Endometrial microvascular endothelial cells (primary cell): ENCODE measurements around the gene NAMPT. TPM values are rescaled to one million over a fixed set of nuclear protein-coding genes. Genes with fewer than 3 reads are reported as not detected.
"Not testable (repeated sequence)": the region's sequence is repeated elsewhere in the genome, so short reads cannot be mapped to it uniquely, and the experiment has no call there.

Experiments
- in situ Hi-C: cut with HindIII; loops from 2 replicates; pipeline ENCODE4 v1.10.0; 2017; ENCODE audit warnings: low sequenced_read_pairs, low pct_unique_long_range_greater_than_20kb; ENCODE audit errors: inconsistent ontology term
- total RNA-seq: library from RNA; depleted of rRNA; stranded (reverse); fragments of >200 nt; gene quantifications from one replicate; pipeline ENCODE4 v1.2.3, GENCODE V29; 2015; ENCODE audit errors: inconsistent ontology term

Gene NAMPT
- total RNA-seq, result 305 TPM

DNA sequence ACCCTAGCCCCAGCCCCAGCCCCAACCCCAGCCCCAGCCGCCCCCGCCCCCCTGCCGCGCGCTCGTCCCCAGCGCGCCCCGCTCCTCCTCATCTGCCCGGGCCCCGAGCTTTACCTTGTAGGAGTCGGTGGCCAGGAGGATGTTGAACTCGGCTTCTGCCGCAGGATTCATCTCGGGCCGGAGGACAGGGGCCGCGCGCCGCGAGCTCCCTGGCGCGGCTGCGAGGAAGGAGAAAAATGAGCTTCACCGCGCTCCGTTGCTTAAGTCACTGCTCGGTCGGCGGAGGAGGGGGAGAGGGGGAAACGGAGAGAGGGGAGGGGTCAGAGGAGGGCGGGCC, at the start of gene NAMPT:
Gene NAMPT (minus strand): TSS at position 270 of the 337 bp plus-strand sequence. CDS start 99 bp downstream, at position 171.
- in situ Hi-C loops, result no loop called here

DNA sequence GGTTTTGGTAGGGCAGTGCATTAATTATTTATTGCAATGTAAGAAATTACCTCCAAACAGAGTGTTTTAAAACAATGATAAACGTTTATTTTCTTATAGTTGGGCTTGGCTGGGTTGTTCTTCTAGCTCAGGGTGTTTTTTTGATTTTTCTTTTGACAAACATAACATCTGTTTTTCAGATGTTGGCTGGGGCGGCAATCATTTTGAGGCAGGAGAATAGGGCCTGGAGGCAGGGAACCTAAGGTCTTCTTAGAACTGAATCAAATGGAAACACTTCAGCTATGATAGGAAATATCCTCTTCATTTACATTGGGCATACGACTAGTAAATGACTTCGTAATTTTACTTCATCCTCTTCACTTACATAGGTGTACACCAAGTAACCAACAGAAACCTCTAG, 47.4 kb upstream of the NAMPT start:
- in situ Hi-C loops, result no loop called here

GRCh38 chr7:106331441-106332175, 46.8 kb upstream of the NAMPT start:
- in situ Hi-C loops, result no loop called here

- in situ Hi-C loops, result no loop called here
Observed at GRCh38 chr7:106329971-106330733, 45.4 kb upstream of the NAMPT start.

- in situ Hi-C loops, result no loop called here
Observed at GRCh38 chr7:106329408-106329807, 44.6 kb upstream of the NAMPT start.

- in situ Hi-C loops, result no loop called here
Observed at GRCh38 chr7:106327538-106328481, 43.0 kb upstream of the NAMPT start.

GRCh38 chr7:106326594-106327537, 42.1 kb upstream of the NAMPT start:
- in situ Hi-C loops, result no loop called here

GRCh38 chr7:106324509-106324908, 39.7 kb upstream of the NAMPT start:
- in situ Hi-C loops, result not testable (repeated sequence)

DNA sequence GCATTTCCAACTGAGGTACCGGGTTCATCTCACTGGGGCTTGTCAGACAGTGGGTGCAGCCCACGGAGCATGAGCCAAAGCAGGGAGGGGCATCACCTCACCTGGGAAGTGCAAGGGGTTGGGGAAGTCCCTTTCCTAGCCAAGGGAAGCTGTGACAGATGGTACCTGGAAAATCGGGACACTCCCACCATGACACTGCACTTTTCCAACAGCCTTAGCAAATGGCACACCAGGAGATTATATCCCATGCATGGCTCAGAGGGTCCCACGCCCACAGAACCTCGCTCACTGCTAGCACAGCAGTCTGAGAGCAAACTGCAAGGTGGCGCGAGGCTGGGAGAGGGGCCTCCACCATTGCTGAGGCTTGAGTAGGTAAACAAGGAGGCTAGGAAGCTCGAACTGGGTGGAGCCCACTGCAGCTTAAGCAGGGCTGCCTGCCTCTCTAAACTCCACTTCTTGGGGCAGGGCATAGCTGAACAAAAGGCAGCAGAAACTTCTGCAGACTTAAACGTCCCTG, 35.5 kb upstream of the NAMPT start:
- in situ Hi-C loops, result not testable (repeated sequence)

DNA sequence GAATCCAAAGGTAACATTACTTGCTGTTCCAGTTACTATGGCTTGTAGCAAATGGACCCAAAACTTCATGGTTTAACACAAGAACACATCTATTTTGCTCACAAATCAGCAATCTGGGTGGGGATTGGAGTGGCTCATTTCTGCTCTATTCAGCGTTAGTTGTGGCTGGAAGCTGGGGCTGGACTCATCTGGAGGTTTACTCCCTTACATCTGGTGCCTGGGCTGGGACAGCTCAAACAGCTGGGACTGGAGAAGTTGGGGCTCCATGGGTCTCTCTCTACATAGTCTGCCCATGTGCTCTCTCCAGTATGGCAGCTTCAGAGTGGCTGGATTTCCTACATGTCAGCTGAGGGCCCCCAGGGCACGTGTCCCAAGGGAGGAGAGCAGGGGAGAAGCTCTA, 33.7 kb upstream of the NAMPT start:
- in situ Hi-C loops, result no loop called here

DNA sequence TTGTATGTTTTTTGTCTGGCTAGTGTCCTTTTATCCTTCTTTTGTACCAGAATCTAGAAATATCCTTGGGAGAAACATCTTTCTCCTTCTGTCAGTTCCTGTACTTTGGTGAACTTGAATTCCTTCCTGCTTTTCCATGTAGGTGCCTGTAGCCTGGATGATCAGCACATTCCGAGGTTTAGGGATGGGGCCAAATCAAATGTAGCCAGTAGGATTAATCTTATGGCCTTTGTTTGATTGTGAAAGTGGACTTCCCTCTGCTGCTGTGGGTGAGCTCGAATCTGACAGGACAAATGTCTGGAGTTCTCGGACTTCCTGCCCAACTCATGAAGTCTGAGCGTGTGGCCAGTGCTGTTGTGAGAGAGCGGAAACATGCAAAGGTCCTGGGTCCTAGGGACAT, 33.2 kb upstream of the NAMPT start:
- in situ Hi-C loops, result no loop called here

DNA sequence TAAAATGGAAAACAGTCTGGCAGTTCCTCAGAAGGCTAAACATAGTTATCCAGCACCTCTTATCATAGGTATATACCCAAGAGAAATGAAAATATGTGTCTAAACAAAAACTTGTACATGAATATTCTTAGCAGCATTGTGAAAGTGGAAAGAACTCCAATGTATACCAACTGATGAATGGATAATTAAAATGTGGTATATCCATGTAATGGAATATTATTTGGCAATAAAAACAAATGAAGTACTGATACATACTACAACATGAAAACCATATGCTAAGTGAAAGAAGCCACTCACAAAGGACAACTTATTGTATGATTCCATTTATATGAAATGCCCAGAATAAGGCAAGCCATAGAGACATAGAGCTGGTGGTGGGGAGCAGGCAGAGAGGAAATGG, 32.2 kb upstream of the NAMPT start:
- in situ Hi-C loops, result no loop called here

DNA sequence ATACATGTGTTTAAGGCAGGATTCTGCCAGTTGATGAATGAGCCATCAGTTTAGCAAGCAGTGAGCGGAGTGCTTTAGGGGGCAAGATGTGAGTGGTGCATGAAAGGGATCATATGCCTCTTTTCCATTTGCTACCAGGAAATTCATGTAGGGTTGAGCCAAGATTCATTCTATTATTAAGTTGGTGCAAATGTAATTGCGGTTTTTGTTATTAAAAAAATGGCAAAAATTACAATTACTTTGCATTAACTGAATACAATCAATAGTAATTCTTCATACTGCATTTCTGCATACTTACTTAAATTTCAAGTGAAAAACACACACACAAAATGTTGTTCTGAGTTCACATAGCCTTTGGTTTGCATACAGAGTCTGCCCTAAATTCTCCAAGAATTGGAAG, 30.1 kb upstream of the NAMPT start:
- in situ Hi-C loops, result no loop called here

GRCh38 chr7:106313966-106314365, 29.2 kb upstream of the NAMPT start:
- in situ Hi-C loops, result no loop called here

- in situ Hi-C loops, result no loop called here
Observed at GRCh38 chr7:106313456-106313901, 28.7 kb upstream of the NAMPT start.

DNA sequence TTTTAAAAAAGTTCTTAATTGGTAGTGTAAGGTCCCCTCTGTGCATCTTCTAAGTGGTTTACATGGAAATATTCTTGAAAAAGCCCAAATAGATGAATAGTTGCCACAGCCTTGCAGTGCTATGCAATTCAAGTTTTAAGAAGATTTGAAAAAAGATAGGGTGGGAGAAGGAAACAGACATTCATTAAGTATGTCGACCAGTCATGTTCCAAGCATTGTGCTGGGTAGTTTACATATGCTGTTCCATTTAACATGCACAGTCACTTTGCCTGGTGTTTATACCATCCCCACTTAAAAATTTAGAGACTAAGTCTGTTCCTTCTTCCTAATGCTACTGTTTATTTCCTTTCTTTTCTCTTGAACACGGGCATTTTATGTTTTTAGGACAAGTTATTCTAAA, 28.1 kb upstream of the NAMPT start:
- in situ Hi-C loops, result no loop called here

- in situ Hi-C loops, result no loop called here
Observed at GRCh38 chr7:106312099-106312871, 27.5 kb upstream of the NAMPT start.
